Measurements from ENCODE around the gene FCAMR. TPM values are rescaled to one million over a fixed set of nuclear protein-coding genes. Genes with fewer than 3 reads are reported as not detected.

FCAMR gene
- total RNA-seq, 1 experiment from 2014 or later: not detected

DNA sequence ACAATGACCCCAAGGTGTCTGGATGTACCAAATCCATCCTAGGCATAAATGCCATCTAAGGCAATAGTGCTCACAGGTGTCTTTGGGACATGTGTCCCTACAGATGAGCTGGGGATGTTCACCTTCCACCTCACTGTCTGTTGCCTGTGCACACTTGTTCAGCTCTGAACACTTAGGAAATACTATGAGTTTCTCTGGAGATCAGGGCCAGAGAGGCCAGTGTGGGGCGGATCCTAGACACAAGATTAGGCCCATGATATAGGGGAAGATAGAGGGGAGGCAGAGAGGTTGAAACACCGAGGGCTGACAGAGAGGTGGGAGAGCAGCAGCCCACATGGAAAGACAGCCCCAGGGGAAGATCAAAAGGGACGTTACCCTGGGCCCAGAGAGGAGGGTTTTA, 36.7 kb upstream of the FCAMR start:
- Histone ChIP-seq H3K27ac (ENCODE audit: low read depth, low read length, poor library complexity, severe bottlenecking) (no peak overlapping the region), H3K9me3 (ENCODE audit: low read depth, low read length, poor library complexity, severe bottlenecking) (no peaks in the 10 kb centered on the region), H3K4me1 (ENCODE audit: insufficient read depth, low read length, poor library complexity, severe bottlenecking) (no peaks in the 10 kb centered on the region), H3K27me3 (replicated peaks; ENCODE audit: insufficient read depth, low read depth, low read length, poor library complexity) (peaks cover 10% of the 10 kb centered on the region), H3K4me3 (ENCODE audit: low read depth, low read length, poor library complexity, severe bottlenecking) (no peak overlapping the region), H3K36me3 (ENCODE audit: insufficient read depth, low read length, poor library complexity, severe bottlenecking) (no peaks in the 10 kb centered on the region)
- DNase-seq (ENCODE audit: low spot score): no peak
- no peak for TF ChIP-seq EZH2 (IDR thresholded peaks at IDR 0.05; ENCODE audit: borderline replicate concordance, low read depth, low read length, poor library complexity, severe bottlenecking)
- TF ChIP-seq, protein P1, sequence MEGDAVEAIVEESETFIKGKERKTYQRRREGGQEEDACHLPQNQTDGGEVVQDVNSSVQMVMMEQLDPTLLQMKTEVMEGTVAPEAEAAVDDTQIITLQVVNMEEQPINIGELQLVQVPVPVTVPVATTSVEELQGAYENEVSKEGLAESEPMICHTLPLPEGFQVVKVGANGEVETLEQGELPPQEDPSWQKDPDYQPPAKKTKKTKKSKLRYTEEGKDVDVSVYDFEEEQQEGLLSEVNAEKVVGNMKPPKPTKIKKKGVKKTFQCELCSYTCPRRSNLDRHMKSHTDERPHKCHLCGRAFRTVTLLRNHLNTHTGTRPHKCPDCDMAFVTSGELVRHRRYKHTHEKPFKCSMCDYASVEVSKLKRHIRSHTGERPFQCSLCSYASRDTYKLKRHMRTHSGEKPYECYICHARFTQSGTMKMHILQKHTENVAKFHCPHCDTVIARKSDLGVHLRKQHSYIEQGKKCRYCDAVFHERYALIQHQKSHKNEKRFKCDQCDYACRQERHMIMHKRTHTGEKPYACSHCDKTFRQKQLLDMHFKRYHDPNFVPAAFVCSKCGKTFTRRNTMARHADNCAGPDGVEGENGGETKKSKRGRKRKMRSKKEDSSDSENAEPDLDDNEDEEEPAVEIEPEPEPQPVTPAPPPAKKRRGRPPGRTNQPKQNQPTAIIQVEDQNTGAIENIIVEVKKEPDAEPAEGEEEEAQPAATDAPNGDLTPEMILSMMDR (conservative IDR thresholded peaks at IDR 0.05; ENCODE audit: low read depth, low read length): no peak
- ChIA-PET CTCF (no interaction called here), POLR2A (ENCODE audit: low non-redundant PET) (no interaction called here)
- BruUV-seq (replicated peaks): no TSS peak
- intact Hi-C loops (cut with micrococcal nuclease; ENCODE audit: unreplicated experiment): no loop called here

DNA sequence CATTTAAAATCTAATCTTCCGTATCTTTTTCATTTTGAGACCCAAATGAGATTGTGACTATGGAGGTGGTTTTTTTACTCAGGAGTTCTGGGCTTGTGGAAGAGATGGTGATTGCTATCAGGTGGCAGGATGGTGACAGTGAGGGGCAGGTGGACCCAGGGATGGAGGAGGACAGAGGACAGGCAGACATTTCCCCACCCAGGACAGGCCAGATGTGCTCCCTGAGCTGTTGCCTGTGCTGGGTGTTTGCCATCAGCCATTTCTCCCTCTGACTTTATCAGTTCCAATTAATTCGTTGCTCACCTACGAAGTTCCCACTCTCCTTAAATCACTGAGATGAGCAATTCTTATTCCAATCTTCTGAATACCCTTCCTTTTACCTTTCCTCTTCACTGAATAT, 35.8 kb upstream of the FCAMR start:
- Histone ChIP-seq H3K27ac (ENCODE audit: low read depth, low read length, poor library complexity, severe bottlenecking) (no peak overlapping the region), H3K36me3 (ENCODE audit: insufficient read depth, low read length, poor library complexity, severe bottlenecking) (no peaks in the 10 kb centered on the region), H3K27me3 (replicated peaks; ENCODE audit: insufficient read depth, low read depth, low read length, poor library complexity) (peaks cover 4% of the 10 kb centered on the region), H3K4me1 (ENCODE audit: insufficient read depth, low read length, poor library complexity, severe bottlenecking) (no peaks in the 10 kb centered on the region), H3K9me3 (ENCODE audit: low read depth, low read length, poor library complexity, severe bottlenecking) (no peaks in the 10 kb centered on the region), H3K4me3 (ENCODE audit: low read depth, low read length, poor library complexity, severe bottlenecking) (no peak overlapping the region)
- POLR2A ChIA-PET (ENCODE audit: low non-redundant PET): no interaction called here
- DNase-seq (ENCODE audit: low spot score): no peak
- CTCF ChIA-PET: no interaction called here
- no peak for TF ChIP-seq EZH2 (IDR thresholded peaks at IDR 0.05; ENCODE audit: borderline replicate concordance, low read depth, low read length, poor library complexity, severe bottlenecking)
- TF ChIP-seq, protein P1 (conservative IDR thresholded peaks at IDR 0.05; ENCODE audit: low read depth, low read length): no peak
- BruUV-seq (replicated peaks): no TSS peak
- intact Hi-C loops (cut with micrococcal nuclease; ENCODE audit: unreplicated experiment): no loop called here

DNA sequence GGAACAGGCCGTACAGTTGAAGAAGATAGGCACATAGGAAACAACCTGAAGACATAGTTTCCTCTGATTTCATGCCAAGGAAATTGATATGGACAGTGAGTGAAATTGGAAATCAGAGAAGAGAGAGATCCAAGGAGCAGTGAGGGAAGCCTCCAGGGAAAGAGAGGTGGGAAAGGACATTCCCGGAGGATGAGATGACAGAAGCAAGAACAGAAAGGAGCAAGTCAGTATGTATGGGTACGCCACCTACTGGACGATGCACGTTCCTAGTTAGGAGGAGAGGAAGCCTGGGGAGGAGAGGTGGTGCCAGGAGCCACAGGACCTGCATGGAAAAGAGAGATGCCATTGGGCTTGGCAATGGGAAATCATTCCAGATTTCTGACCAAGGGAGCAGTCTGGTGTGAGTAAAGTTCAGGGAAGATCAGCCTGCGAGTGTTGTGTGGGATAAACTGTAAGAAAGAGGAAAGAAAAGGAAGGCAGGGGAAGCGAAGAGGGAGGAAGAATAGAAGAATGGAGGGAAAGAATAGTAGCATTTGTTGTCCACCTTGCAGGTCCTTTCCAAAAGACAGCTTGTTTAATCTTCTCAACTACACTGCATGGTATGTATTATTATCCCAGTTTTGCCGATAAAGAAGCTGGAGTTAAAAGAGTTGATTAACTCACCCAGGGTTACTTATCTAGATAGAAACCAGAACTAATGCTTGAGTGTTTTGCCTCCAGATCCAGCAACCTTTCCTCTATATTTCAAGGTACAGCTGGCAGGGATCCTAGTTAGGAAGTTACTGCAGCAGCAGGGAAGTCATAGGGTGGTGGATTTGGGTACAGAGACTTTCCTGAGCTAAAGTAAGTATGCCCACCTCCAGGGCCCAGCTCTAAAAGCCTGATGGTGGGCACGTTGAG, 34.9 kb upstream of the FCAMR start:
- CTCF ChIA-PET: no interaction called here

More for the DNA sequence above, 34.9 kb upstream of the FCAMR start:
- POLR2A ChIA-PET (ENCODE audit: low non-redundant PET): no interaction called here
- Histone ChIP-seq H3K27me3 (replicated peaks; ENCODE audit: insufficient read depth, low read depth, low read length, poor library complexity) (no peaks in the 10 kb centered on the region), H3K4me1 (ENCODE audit: insufficient read depth, low read length, poor library complexity, severe bottlenecking) (no peaks in the 10 kb centered on the region), H3K4me3 (ENCODE audit: low read depth, low read length, poor library complexity, severe bottlenecking) (no peak overlapping the region), H3K27ac (ENCODE audit: low read depth, low read length, poor library complexity, severe bottlenecking) (no peak overlapping the region), H3K9me3 (ENCODE audit: low read depth, low read length, poor library complexity, severe bottlenecking) (no peaks in the 10 kb centered on the region), H3K36me3 (ENCODE audit: insufficient read depth, low read length, poor library complexity, severe bottlenecking) (no peaks in the 10 kb centered on the region)
- TF ChIP-seq EZH2 (IDR thresholded peaks at IDR 0.05; ENCODE audit: borderline replicate concordance, low read depth, low read length, poor library complexity, severe bottlenecking): no peak
- TF ChIP-seq, protein P1 (conservative IDR thresholded peaks at IDR 0.05; ENCODE audit: low read depth, low read length): peak; percentile 86
- intact Hi-C loops (cut with micrococcal nuclease; ENCODE audit: unreplicated experiment): no loop called here
- BruUV-seq (replicated peaks): no TSS peak
- DNase-seq (ENCODE audit: low spot score): peak; percentile 72

Measured in A673 (cell line).